ENCODE results near the gene HCCS. TPM values are rescaled to one million over a fixed set of nuclear protein-coding genes. Genes with fewer than 3 reads are reported as not detected.

Gene HCCS
- total and polyA plus RNA-seq, 2 of the 13 experiments (the other 11 are each of a cell fraction or from before 2014, with no cell fraction given), result 15.4 to 16.7 TPM

DNA sequence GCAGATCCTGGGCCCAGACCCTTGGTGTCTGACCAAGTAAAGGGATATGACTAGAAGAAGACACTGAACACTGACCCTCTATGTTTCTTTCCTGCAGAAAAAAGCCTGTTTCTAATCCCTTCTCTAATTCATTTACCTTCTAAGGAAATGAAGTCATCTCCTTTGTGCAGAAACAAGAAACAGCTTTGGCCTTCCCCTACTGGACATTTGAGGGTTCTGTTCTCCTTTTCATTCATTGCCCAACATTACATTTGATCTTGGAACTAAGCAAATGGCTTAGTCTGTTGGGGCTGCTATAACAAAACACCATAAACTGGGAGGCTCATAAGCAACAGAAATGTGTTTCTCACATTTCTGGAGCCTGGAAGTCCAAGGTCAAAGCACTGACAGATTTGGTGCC lies 20.0 kb downstream of the HCCS start:
- Histone ChIP-seq H3K4me3 (replicated peaks in 1 of 3; ENCODE audit: insufficient read depth in 1 of 3, low read depth in 2 of 3, low read length in 3 of 3) (no peak overlapping the region), H4K20me1 (ENCODE audit: insufficient read depth, low read length) (no peaks in the 10 kb centered on the region), H3K27me3 (ENCODE audit: control insufficient read depth in 1 of 2, insufficient read depth in 2 of 2, low read length in 2 of 2) (no peaks in the 10 kb centered on the region), H3K27ac (ENCODE audit: extremely low read length, insufficient read depth, low read length) (no peak overlapping the region), H3K4me1 (ENCODE audit: insufficient read depth, low read length) (peaks cover 8% of the 10 kb centered on the region; the same call in 1 of the 2 replicates), H3K9me3 (ENCODE audit: low read length) (no peaks in the 10 kb centered on the region), H3K4me2 (ENCODE audit: low read depth, low read length) (no peak overlapping the region), H3K9ac (ENCODE audit: insufficient read depth, low read depth, low read length) (no peak overlapping the region), H3K36me3 (replicated peaks in 1 of 2; ENCODE audit: control insufficient read depth in 1 of 2, insufficient read depth in 2 of 2, low read length in 2 of 2) (no peaks in the 10 kb centered on the region), H2AFZ (ENCODE audit: low read length) (no peak overlapping the region), H3K79me2 (ENCODE audit: insufficient read depth, low read length) (no peaks in the 10 kb centered on the region)
- intact Hi-C loops (cut with micrococcal nuclease; ENCODE audit: unreplicated experiment) (no loop called here), in situ Hi-C loops (cut with HindIII; ENCODE audit: extremely low pct_ligation_motif_present, low pct_unique_long_range_greater_than_20kb) (loop anchor here (5.0 to 25.0 kb wide), 2 partner anchors 631 to 939 kb away; partner anchors contain the start of gene MSL3)
- no peak for TF ChIP-seq RFXANK (CRISPR knock-in tag; IDR thresholded peaks at IDR 0.05)
- TF ChIP-seq ZNF460 (CRISPR knock-in tag; IDR thresholded peaks at IDR 0.05; ENCODE audit: borderline replicate concordance), result no peak
- TF ChIP-seq ZNF446 (CRISPR knock-in tag; IDR thresholded peaks at IDR 0.05), result no peak
- TF ChIP-seq FOXK1 (CRISPR knock-in tag; IDR thresholded peaks at IDR 0.05; ENCODE audit: borderline replicate concordance, low read depth), result no peak
- TF ChIP-seq RORA (CRISPR knock-in tag; IDR thresholded peaks at IDR 0.05), result no peak
- TF ChIP-seq, protein P1, sequence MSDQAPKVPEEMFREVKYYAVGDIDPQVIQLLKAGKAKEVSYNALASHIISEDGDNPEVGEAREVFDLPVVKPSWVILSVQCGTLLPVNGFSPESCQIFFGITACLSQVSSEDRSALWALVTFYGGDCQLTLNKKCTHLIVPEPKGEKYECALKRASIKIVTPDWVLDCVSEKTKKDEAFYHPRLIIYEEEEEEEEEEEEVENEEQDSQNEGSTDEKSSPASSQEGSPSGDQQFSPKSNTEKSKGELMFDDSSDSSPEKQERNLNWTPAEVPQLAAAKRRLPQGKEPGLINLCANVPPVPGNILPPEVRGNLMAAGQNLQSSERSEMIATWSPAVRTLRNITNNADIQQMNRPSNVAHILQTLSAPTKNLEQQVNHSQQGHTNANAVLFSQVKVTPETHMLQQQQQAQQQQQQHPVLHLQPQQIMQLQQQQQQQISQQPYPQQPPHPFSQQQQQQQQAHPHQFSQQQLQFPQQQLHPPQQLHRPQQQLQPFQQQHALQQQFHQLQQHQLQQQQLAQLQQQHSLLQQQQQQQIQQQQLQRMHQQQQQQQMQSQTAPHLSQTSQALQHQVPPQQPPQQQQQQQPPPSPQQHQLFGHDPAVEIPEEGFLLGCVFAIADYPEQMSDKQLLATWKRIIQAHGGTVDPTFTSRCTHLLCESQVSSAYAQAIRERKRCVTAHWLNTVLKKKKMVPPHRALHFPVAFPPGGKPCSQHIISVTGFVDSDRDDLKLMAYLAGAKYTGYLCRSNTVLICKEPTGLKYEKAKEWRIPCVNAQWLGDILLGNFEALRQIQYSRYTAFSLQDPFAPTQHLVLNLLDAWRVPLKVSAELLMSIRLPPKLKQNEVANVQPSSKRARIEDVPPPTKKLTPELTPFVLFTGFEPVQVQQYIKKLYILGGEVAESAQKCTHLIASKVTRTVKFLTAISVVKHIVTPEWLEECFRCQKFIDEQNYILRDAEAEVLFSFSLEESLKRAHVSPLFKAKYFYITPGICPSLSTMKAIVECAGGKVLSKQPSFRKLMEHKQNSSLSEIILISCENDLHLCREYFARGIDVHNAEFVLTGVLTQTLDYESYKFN (CRISPR knock-in tag; conservative IDR thresholded peaks at IDR 0.05), result no peak
- TF ChIP-seq KLF9 (CRISPR knock-in tag; IDR thresholded peaks at IDR 0.05; ENCODE audit: low read depth), result no peak
- TF ChIP-seq NRL (CRISPR knock-in tag; IDR thresholded peaks at IDR 0.05; ENCODE audit: borderline replicate concordance), result no peak
- TF ChIP-seq ZNF558 (CRISPR knock-in tag; IDR thresholded peaks at IDR 0.05; ENCODE audit: borderline replicate concordance), result no peak
- TF ChIP-seq PAX8 (CRISPR knock-in tag; IDR thresholded peaks at IDR 0.05; ENCODE audit: borderline replicate concordance), result no peak
- TF ChIP-seq, protein P2, sequence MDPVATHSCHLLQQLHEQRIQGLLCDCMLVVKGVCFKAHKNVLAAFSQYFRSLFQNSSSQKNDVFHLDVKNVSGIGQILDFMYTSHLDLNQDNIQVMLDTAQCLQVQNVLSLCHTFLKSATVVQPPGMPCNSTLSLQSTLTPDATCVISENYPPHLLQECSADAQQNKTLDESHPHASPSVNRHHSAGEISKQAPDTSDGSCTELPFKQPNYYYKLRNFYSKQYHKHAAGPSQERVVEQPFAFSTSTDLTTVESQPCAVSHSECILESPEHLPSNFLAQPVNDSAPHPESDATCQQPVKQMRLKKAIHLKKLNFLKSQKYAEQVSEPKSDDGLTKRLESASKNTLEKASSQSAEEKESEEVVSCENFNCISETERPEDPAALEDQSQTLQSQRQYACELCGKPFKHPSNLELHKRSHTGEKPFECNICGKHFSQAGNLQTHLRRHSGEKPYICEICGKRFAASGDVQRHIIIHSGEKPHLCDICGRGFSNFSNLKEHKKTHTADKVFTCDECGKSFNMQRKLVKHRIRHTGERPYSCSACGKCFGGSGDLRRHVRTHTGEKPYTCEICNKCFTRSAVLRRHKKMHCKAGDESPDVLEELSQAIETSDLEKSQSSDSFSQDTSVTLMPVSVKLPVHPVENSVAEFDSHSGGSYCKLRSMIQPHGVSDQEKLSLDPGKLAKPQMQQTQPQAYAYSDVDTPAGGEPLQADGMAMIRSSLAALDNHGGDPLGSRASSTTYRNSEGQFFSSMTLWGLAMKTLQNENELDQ (CRISPR knock-in tag; IDR thresholded peaks at IDR 0.05; ENCODE audit: borderline replicate concordance), result no peak
- CTCF ChIA-PET (ENCODE audit: low intra/inter-chr PET ratio, low total read pairs), result no interaction called here
- DNase-seq (ENCODE audit: low spot score) (no peak), ATAC-seq (no peak), FAIRE-seq (no peak)
- BruUV-seq (replicated peaks), result no TSS peak
- POLR2A ChIA-PET, result no interaction called here

Measured in HepG2 (cell line).